ENCODE measurements around the gene RNASE13.

The RNASE13 gene

DNA sequence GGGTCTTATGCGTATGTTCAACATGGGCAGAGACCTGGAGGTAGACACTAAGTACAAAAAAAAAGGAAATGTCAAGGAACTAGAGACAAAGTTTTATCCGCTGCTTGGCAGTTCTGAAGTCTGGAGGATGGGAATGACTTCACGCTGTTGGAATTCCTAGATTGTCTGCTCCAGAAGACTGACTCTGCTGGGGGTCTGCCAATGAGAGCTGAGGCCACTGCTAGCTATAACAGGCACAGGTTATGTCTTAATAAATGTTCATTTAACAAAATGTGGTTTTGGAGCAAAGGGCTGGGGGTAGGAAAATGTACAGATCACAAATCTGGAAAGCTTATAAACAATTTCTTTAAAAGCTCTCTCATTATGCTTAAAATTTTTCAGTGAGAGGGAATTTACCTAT is 28.9 kb upstream of the RNASE13 start:
- H3K27ac ChIP-seq (ENCODE audit: low read length), result no peak overlapping the region
- H3K4me3 ChIP-seq (ENCODE audit: low read length), result no peak overlapping the region
- no peaks in the 10 kb centered on the region for H3K4me1 ChIP-seq (ENCODE audit: control insufficient read depth, insufficient read depth, low read length)
- no peaks in the 10 kb centered on the region for H3K27me3 ChIP-seq (ENCODE audit: control insufficient read depth, insufficient read depth, low read length)
- DNase-seq (ENCODE audit: low read depth, low spot score), result no peak
- H3K9me3 ChIP-seq (ENCODE audit: control insufficient read depth, insufficient read depth, low read length), result no peaks in the 10 kb centered on the region
- no CpG with 5 or more reads among the region's 3 CpGs for whole genome bisulfite sequencing (ENCODE audit: insufficient coverage, insufficient read length)
- no peaks in the 10 kb centered on the region for H3K36me3 ChIP-seq (ENCODE audit: control insufficient read depth, insufficient read depth, low read length)

DNA sequence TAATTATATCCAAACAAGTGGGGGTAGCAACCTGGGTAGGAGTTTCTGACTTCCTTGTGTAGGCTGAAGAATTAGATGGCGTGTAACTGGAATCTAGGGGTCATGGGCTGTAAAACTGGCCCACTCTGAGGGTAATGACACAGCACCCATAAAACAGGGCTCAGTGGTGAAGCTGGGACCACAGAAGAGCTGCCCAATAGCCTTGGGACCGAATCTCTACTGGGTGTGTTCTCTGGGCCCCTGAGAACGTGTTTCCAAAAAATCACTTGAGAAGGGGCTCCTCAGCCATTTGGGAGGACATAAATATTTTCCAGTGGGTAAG is 26.7 kb upstream of the RNASE13 start:
- H3K36me3 ChIP-seq (ENCODE audit: control insufficient read depth, insufficient read depth, low read length), result no peaks in the 10 kb centered on the region
- H3K27ac ChIP-seq (ENCODE audit: low read length), result no peak overlapping the region
- no peaks in the 10 kb centered on the region for H3K27me3 ChIP-seq (ENCODE audit: control insufficient read depth, insufficient read depth, low read length)
- no peak for DNase-seq (ENCODE audit: low read depth, low spot score)
- WGBS (ENCODE audit: insufficient coverage, insufficient read length), result no CpG with 5 or more reads among the region's 3 CpGs
- H3K4me1 ChIP-seq (ENCODE audit: control insufficient read depth, insufficient read depth, low read length), result no peaks in the 10 kb centered on the region
- H3K9me3 ChIP-seq (ENCODE audit: control insufficient read depth, insufficient read depth, low read length), result no peaks in the 10 kb centered on the region
- no peak overlapping the region for H3K4me3 ChIP-seq (ENCODE audit: low read length)

DNA sequence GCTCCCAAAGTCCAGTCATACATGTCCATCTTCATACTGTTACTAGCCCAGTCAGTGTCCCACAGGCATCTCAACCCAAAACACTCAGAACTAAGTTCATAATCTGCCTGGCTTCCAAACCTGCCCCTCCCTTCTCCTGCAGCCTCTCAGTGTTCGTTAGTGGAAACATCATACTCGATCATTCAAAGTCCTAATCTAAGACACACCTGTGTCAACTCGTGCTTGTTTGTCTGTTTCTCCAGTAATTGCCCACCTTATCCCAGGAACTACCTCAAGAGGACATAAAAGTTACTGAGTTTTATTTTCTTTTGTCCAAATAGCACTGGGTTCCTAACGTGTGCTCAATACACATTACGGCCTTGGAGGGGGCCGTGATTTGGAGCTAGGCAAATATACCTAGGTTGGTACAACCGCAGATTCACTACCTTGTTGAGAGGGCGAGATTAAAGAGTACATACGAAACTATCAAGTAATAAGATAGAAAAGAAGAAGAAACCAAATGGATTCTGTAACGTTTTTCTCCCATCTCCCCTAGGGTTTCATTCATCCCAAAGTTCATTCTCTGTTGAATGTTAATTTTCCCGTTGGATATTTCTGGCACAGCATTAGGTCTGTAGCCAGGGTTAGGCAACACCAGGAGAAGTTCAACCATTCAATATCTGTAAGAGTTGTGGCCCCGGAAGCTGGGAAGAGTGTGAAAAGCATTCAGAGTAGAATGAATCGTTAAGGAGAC is 26.2 kb upstream of the RNASE13 start:
- Histone ChIP-seq H3K4me3 (ENCODE audit: low read length) (no peak overlapping the region), H3K36me3 (ENCODE audit: control insufficient read depth, insufficient read depth, low read length) (no peaks in the 10 kb centered on the region), H3K27ac (ENCODE audit: low read length) (no peak overlapping the region), H3K4me1 (ENCODE audit: control insufficient read depth, insufficient read depth, low read length) (0 out of 2 replicates have a peak, but pooled peaks cover under 1% of the 10 kb centered on the region), H3K27me3 (ENCODE audit: control insufficient read depth, insufficient read depth, low read length) (no peaks in the 10 kb centered on the region), H3K9me3 (ENCODE audit: control insufficient read depth, insufficient read depth, low read length) (no peaks in the 10 kb centered on the region)
- WGBS (ENCODE audit: insufficient coverage, insufficient read length), result no CpG with 5 or more reads among the region's 13 CpGs
- DNase-seq (ENCODE audit: low read depth, low spot score), result no peak

DNA sequence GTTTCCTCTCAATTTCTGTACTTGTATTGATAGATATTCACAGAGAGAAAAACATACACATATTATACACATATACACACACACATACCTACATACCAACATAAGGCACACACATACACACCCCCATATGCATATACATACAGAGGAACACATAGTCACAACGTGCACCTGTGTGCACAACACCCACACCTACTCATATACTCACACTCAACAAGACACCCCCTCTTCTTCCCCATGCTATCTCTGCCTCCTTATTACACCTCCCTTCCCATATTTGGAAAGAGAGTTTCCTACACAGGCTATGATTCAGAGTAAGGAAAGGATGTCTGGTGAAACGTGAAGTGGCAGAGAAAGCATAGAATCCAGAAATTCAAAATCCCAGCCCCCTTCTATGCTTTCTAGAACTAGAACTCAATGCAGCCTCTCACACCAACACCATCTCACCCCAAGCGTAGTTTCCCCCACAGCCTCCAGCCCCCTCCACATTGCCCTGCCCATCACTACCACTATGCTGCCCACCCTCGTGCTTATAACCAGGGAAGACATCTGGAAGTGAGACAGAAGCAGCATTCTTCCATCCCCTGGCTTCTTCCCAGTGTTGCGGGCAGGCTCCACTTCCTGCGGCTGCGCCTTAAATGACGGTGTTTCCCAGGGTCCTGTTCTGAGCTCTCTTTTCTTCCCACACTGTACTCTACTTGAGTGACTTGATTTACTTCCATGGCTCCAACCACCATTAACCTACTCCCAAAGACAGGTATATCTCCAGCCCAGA is 25.4 kb upstream of the RNASE13 start:
- H3K4me3 ChIP-seq (ENCODE audit: low read length), result no peak overlapping the region
- no peaks in the 10 kb centered on the region for H3K27me3 ChIP-seq (ENCODE audit: control insufficient read depth, insufficient read depth, low read length)
- no peaks in the 10 kb centered on the region for H3K9me3 ChIP-seq (ENCODE audit: control insufficient read depth, insufficient read depth, low read length)
- H3K36me3 ChIP-seq (ENCODE audit: control insufficient read depth, insufficient read depth, low read length), result no peaks in the 10 kb centered on the region
- DNase-seq (ENCODE audit: low read depth, low spot score), result no peak
- no CpG with 5 or more reads among the region's 8 CpGs for WGBS (ENCODE audit: insufficient coverage, insufficient read length)
- 0 out of 2 replicates have a peak, but pooled peaks cover 1% of the 10 kb centered on the region for H3K4me1 ChIP-seq (ENCODE audit: control insufficient read depth, insufficient read depth, low read length)
- no peak overlapping the region for H3K27ac ChIP-seq (ENCODE audit: low read length)

DNA sequence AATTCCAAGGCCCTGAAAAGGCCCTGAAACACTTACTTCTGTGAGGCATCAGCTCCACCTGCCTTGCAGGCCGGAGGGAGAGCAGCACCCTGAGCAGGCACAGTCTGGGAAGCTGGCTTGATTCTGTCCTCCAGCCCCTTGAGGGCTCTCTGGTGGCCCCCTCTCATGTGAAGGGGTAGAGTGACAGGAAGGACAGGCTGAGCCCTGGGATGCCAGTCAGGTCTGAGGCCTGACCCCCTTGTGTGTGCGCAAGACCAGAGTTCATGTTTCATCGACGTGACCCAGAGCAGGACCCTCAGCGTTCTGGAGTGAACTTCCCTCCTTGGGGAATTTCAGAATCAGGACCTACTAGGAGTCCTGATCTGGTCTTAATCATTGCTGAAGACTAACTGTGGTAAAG is 24.3 kb upstream of the RNASE13 start:
- 0 out of 2 replicates have a peak, but pooled peaks cover 1% of the 10 kb centered on the region for H3K4me1 ChIP-seq (ENCODE audit: control insufficient read depth, insufficient read depth, low read length)
- WGBS (ENCODE audit: insufficient coverage, insufficient read length), result no CpG with 5 or more reads among the region's 5 CpGs
- no peak overlapping the region for H3K4me3 ChIP-seq (ENCODE audit: low read length)
- H3K9me3 ChIP-seq (ENCODE audit: control insufficient read depth, insufficient read depth, low read length), result no peaks in the 10 kb centered on the region
- H3K27me3 ChIP-seq (ENCODE audit: control insufficient read depth, insufficient read depth, low read length), result no peaks in the 10 kb centered on the region
- no peak for DNase-seq (ENCODE audit: low read depth, low spot score)
- H3K36me3 ChIP-seq (ENCODE audit: control insufficient read depth, insufficient read depth, low read length), result no peaks in the 10 kb centered on the region
- H3K27ac ChIP-seq (ENCODE audit: low read length), result no peak overlapping the region

DNA sequence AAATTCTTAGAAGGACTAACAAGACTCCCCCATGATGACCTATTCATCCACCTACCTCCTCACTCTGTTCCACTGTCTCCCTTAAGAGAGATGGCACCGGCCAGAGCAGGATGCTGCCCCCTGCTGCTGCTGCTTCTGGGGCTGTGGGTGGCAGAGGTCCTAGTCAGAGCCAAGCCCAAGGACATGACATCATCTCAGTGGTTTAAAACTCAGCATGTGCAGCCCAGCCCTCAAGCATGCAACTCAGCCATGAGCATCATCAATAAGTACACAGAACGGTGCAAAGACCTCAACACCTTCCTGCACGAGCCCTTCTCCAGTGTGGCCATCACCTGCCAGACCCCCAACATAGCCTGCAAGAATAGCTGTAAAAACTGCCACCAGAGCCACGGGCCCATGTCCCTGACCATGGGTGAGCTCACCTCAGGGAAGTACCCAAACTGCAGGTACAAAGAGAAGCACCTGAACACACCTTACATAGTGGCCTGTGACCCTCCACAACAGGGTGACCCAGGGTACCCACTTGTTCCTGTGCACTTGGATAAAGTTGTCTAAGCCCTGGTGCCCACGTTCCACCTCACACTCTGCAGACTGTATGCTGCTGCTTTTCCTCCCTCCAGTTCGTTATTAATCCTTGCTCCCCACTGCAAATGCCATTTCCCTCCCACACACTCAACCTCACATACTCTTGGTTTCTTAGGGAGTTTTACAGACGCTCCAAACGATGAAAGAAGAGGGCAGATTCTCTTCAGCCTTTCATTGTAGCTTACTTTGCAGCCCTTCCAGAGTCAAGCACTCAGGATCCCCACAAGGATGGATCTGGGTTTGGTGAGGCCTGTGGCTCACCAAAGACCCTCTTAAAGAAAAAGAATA is 23.4 kb upstream of the RNASE13 start, which contains the start of gene RNASE8:
RNASE8 (plus strand) TSS at position 20 of the 873 bp plus-strand sequence; CDS start at position 91, 71 bp downstream.
- H3K4me3 ChIP-seq (ENCODE audit: low read length), result no peak within 1 kb of the TSS
- no peak for DNase-seq (ENCODE audit: low read depth, low spot score)
- no peaks in the 10 kb centered on the region for H3K36me3 ChIP-seq (ENCODE audit: control insufficient read depth, insufficient read depth, low read length)
- 0 out of 2 replicates have a peak, but pooled peaks cover 1% of the 10 kb centered on the region for H3K4me1 ChIP-seq (ENCODE audit: control insufficient read depth, insufficient read depth, low read length)
- WGBS (ENCODE audit: insufficient coverage, insufficient read length), result no CpG with 5 or more reads among the region's 8 CpGs
- H3K27me3 ChIP-seq (ENCODE audit: control insufficient read depth, insufficient read depth, low read length), result no peaks in the 10 kb centered on the region
- no peaks in the 10 kb centered on the region for H3K9me3 ChIP-seq (ENCODE audit: control insufficient read depth, insufficient read depth, low read length)
- H3K27ac ChIP-seq (ENCODE audit: low read length), result no peak within 1 kb of the TSS

DNA sequence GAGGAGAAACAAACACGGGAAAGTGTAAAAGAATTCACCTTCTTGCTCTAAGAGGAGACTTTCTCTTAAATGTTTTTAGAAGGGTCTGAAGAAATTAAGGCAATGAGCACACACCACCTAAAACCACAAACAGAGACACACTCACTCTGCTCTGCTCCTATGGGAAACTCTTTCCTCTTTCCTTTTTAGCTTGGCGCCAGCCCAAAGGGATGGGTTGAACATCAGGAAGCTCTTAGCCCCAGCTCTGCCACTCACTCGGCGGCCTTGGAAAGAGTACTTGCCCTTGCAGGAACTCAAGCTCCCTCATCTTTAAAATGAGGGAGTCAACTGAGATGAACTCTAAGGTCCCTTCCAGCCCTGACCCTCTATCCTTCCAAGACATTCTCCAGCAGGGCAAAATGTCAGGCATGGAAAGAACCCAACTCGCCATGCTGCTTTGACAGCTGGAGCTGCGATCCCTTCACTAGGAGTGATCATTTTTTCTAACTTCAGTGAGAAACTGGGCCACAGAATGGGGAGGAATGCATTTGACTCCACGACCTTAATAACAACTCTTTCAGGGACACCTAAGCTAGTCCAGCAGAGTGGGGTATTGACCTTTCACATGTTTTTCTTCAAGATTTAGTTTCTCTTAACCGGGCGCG is 22.0 kb upstream of the RNASE13 start:
- no CpG with 5 or more reads among the region's 10 CpGs for WGBS (ENCODE audit: insufficient coverage, insufficient read length)
- H3K27me3 ChIP-seq (ENCODE audit: control insufficient read depth, insufficient read depth, low read length), result no peaks in the 10 kb centered on the region
- DNase-seq (ENCODE audit: low read depth, low spot score), result no peak
- no peaks in the 10 kb centered on the region for H3K36me3 ChIP-seq (ENCODE audit: control insufficient read depth, insufficient read depth, low read length)
- H3K4me1 ChIP-seq (ENCODE audit: control insufficient read depth, insufficient read depth, low read length), result 0 out of 2 replicates have a peak, but pooled peaks cover 1% of the 10 kb centered on the region
- no peak overlapping the region for H3K4me3 ChIP-seq (ENCODE audit: low read length)
- no peaks in the 10 kb centered on the region for H3K9me3 ChIP-seq (ENCODE audit: control insufficient read depth, insufficient read depth, low read length)
- no peak overlapping the region for H3K27ac ChIP-seq (ENCODE audit: low read length)

DNA sequence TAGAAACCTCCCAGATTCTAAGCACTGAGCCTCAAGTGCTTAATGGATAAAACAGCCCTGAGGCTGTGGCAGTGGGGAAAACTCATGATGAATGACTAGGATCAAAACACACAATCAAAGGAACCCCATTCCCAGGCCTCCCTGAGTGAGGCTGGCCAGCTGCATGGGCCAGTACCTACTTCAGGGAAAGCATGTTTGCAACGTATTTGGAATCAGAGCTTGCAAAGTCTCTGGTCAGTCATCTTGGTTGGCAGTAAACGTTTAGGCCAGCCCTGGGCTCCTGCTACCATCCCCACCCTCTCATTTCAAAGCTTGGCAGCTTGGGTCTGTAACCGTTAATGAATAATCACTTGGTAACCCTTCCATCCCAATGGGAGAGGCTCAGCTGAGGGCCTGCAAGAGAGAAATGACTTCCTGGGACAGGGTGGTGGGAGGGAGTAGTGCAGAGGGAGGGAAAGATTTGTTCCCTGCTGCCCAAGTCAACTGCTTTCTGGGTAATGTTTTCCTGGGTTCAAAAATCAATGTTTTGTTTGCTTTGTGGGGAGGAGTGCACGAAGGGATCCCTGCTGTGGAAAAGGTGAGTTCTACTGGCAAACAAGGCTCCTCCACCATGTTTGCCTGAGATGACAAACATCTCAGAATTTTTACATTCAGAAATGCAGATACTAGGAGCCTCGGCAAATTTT is 21.0 kb upstream of the RNASE13 start:
- Histone ChIP-seq H3K36me3 (ENCODE audit: control insufficient read depth, insufficient read depth, low read length) (no peaks in the 10 kb centered on the region), H3K9me3 (ENCODE audit: control insufficient read depth, insufficient read depth, low read length) (no peaks in the 10 kb centered on the region), H3K4me3 (ENCODE audit: low read length) (no peak overlapping the region), H3K27me3 (ENCODE audit: control insufficient read depth, insufficient read depth, low read length) (no peaks in the 10 kb centered on the region), H3K4me1 (ENCODE audit: control insufficient read depth, insufficient read depth, low read length) (0 out of 2 replicates have a peak, but pooled peaks cover 1% of the 10 kb centered on the region), H3K27ac (ENCODE audit: low read length) (no peak overlapping the region)
- DNase-seq (ENCODE audit: low read depth, low spot score), result no peak
- no CpG with 5 or more reads among the region's 5 CpGs for WGBS (ENCODE audit: insufficient coverage, insufficient read length)

DNA sequence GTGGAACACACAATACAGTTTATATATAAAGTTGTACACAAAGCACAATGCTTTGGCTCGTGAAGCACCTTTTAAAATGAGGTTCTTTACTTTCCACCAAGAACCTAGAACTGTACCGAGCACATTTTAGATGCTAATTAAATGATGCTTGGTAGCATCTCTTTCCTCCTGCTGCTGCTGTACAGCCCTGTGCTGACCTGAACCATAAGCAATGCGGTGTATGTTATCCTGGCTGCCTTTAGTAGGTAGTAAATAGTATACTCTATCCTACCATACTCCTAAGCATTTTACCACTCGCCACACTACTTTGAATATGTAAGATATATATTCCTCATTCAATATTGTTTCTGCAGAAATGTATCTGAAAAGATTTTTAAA is 20.1 kb upstream of the RNASE13 start:
- Histone ChIP-seq H3K36me3 (ENCODE audit: control insufficient read depth, insufficient read depth, low read length) (no peaks in the 10 kb centered on the region), H3K4me3 (ENCODE audit: low read length) (no peak overlapping the region), H3K27ac (ENCODE audit: low read length) (no peak overlapping the region), H3K9me3 (ENCODE audit: control insufficient read depth, insufficient read depth, low read length) (no peaks in the 10 kb centered on the region), H3K4me1 (ENCODE audit: control insufficient read depth, insufficient read depth, low read length) (0 out of 2 replicates have a peak, but pooled peaks cover 1% of the 10 kb centered on the region), H3K27me3 (ENCODE audit: control insufficient read depth, insufficient read depth, low read length) (no peaks in the 10 kb centered on the region)
- no CpG with 5 or more reads among the region's 4 CpGs for WGBS (ENCODE audit: insufficient coverage, insufficient read length)
- no peak for DNase-seq (ENCODE audit: low read depth, low spot score)
